HG03025 (cell line): ENCODE results near the gene SGK1.
"Not testable (repeated sequence)": the region's sequence is repeated elsewhere in the genome, so short reads cannot be mapped to it uniquely, and the experiment has no call there.

Source experiments
- ATAC-seq: cut with Tn5 transposase; IDR thresholded peaks from one replicate; pipeline ENCODE4 v1.9.1; 2021; ENCODE audit warnings: mild to moderate bottlenecking, moderate library complexity; ENCODE audit not compliant: unreplicated experiment, low FRiP score

Gene SGK1

DNA sequence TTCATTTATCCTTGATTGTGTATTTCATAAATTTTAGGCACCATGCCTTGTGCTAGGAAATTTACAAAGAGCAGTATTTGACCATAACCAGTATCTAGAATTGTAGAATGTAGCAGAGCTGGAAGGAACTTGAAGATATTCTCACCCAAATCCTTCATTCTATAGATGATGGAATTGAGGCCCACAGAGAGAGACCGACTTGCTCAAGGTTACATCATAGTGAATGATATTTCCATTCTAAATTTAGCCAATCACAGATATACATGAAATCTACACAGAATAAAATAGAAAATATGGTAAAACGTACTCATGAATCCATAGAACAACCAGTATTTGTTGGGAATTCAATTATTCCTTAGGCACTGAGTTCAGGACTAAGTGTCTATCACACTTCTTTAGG is 10.9 kb upstream of the SGK1 start:
- ATAC-seq, result no peak

DNA sequence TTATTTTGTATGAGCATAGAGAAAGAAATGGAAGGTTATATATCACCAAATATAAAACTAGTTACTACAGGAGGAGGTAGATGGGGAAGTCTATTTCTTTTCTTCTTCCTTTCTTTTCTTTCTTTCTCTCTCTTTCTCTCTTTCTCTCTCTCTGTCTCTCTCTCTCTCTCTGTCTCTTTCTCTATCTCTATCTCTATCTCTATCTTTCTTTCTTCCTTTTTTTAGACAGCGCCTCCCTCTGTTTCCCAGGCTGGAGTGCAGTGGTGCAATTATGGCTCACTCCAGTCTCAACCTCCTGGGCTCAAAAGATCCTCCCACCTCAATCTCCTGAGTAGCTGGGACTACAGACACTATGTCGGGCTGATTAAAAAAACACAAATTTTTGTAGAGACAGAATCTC is 10.2 kb upstream of the SGK1 start:
- no peak for ATAC-seq

DNA sequence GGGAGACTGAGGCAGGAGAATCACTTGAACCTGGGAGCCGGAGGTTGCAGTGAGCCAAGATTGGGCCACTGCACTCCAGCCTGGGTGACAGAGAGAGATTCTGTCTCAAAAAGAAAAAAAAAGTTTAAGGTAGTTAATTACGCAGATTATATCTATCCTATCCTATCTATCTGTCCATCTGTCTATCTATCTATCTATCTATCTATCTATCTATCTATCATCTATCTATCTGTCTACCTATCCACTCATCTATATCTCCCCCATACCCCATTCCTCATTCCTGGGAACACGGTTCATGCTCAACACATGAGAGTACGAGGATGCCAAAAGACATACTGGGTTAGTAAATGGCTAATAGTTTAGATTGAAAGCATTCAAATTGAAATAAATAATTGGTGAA is 8.3 kb upstream of the SGK1 start:
- not testable (repeated sequence) for ATAC-seq

DNA sequence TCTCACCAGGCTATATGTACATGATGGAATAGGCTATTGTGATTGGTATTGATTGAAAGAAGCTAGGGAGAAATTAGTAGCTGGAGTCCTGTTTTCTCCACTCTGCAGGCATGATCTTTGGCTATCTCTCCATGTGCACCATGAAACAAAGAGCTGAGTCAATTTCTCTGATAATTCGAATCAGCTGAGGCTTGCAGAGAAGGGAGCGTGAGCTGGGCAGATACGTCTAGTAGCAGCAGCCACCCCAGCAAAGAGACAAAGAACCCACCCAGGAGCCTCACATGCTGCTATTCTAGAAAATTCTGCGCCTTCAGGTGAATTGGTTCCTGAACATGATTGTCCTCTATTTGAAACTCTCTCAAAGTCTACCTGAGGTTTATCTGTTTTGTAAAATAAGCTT is 6.9 kb upstream of the SGK1 start:
- ATAC-seq, result no peak

DNA sequence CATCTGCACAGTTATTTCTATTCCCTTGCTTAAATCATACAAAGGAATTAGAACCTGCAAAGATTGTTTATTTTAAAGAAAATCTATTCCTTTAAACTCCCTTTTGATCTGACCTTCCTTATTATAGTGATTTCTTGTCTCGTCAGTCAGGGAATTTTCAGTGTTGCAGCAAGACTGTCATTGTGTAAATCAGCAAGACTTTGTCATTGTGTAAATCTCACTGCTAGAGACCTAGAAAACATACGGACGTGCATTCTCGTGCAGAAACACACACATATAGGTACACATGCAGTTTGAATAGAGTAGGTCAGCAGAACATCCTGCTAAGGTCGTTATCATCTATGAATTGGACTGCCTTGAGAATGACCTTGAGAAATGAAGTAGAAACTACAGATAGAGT is 6.2 kb upstream of the SGK1 start:
- no peak for ATAC-seq

DNA sequence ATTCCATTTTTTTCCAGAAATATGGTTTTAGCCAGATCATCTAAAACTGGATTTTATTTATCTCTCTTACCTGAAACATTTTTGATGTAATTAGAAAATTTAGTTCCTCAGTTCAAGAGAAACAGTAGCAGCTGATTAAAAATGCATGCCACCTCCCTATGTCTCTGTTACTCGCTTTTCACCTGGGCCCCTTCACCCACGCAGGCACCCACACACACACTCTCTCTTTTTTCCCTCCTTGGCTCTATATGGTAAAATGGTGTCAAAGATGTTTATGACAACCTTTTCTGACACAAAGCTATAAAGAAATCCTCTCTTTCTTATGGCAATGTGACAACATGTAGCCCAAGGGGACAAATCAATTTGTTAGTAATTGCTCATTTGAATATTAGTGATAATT is 5.8 kb upstream of the SGK1 start:
- ATAC-seq, result no peak

DNA sequence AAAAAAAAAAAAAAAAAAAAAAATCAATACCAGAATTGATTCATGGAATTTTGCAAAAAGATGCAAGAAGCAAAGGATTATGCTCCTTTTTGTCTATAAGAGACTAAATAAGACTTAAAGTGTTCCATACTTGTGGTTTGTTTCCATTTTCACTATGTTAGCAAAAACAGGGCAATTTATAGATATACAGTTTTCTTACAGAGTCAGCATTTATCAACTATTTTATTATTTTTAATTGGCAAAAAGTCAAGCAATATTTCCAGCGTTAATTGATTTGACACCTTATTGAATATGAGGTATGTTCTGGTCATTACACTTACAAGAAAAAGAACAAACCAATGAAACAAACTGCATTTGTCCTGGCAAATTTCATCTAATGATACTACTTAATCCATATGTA is 5.4 kb upstream of the SGK1 start:
- no peak for ATAC-seq

DNA sequence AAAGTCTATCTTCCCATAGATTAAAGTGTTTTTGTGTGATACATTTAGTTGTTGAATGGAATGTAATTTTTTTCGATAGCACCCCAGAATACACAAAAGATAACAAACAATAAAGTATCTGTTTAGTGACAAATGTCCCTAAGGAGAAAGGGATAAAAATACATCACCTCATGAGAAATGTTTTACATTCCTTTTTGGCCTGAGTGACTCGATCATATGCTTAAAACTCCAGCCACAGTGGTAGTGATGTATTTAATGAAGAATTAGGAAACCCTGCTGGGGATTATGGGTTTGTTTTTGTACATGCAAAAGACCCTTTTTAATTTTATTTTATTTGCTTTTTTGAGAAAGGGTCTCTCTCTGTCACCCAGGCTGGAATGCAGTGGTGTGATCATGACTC is 4.3 kb upstream of the SGK1 start:
- no peak for ATAC-seq

DNA sequence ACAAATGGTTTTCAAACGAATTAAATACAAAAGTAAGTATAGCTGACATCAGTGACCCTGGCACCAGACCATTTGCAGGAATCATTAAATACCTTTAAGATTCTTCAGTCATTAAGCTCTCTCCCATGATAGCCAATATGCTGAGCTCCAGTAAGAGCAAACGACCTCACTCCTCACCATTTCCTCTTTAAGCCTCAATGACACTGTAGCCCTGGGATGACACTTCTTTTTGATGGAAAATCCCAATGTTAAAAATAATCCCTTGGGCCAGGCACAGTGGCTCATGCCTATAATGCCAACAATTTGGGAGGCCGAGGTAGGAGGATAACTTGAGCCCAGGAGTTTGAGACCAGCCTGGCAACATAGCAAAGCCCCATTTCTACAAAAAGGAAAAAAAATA is 3.3 kb upstream of the SGK1 start:
- no peak for ATAC-seq

DNA sequence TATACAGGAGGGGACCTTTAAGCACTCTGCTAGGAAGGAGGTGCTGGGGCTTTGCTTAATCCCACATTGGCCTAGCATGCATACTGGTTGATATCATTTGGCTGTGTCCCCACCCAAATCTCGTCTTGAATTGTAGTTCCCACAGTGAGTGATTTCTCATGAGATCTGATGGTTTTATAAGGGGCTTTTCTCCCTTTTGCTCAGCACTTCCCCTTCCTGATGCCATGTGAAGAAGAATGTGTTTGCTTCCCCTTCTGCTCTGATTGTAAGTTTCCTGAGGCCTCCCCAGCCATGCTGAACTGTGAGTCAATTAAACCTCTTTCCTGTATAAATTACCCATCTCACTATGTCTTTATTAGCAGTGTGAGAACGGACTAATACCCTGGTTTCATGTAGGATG is 1.8 kb upstream of the SGK1 start:
- ATAC-seq, result not testable (repeated sequence)

DNA sequence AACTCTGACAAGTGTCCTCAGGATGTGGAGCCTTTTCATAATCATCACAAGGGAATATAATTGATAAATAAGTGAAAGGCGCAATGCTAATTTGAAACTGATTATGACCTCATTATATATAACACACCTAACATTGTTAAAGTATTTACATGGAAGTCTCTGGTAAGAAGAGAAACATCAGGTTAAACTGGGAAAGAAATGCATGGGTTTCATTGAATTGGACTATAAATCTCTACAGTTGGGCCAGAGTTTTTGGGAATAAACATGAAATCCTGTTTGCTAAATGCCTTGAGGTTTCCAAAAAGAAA is 1.0 kb upstream of the SGK1 start:
- no peak for ATAC-seq

DNA sequence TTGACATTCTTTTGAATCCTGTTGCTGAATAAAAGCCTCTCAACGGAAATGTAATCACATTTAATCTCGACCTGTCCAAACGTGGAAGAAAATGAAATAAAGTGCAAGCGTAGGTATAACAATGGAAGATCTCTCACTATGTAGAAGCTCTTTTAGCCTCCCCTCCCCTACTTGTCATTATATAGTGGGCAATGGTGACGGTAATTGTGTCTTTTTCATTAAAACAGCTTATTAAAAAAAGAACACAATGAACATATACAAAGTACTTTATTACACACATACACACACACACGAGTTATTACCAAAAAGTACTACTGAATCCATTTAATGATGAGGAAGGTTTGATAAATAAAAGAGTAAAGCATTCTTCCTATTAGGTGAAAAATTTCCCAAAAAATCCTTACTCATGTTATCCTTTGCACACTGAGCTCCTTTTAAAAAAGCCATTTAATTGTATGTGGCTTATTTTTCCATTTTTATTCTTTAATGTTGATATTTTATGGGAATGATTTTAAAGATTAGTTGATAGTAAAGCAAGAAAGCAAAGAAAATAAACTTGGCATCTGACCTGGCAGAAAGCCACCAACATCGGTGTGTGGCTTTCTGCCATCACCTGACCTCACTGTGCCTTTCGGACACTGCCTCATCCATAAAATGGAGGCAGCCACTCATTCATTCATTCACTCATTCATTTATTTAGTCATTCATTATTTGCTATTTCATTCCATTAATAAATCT is 493 bp upstream of the SGK1 start:
- ATAC-seq, result no peak

DNA sequence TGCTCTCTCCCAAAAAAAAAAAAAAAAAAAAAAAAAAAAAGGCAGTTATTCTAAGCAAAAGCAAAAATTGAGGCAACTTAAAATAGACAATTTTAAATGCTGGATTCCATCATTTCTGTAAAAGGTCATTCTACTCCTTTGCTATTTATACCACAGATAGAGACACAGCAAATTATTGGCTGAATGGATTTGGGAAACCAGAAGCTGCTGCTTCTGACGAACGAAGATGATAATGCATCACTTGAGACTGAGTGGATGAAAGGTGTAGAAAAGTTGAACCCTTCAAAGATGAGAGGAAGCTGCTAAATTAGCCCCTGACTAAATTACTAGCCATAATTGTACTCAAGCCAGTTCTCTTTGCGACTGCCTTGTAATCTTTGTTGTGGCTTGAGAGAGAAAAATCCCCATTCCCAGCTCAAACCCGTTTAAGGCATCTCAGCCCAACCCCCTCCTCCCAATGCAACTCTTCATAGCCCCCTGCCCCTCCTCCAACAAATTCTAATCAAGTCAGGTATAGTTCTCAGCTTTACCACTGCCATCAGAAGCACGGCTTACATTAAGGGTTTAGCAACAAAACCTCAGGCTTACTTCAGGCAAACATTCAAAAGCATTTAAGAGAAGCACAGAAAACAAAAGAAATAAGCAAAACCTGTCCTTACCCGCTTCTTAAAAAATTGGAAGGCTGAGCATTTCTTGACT is 1.0 kb downstream of the SGK1 start:
- no peak for ATAC-seq

DNA sequence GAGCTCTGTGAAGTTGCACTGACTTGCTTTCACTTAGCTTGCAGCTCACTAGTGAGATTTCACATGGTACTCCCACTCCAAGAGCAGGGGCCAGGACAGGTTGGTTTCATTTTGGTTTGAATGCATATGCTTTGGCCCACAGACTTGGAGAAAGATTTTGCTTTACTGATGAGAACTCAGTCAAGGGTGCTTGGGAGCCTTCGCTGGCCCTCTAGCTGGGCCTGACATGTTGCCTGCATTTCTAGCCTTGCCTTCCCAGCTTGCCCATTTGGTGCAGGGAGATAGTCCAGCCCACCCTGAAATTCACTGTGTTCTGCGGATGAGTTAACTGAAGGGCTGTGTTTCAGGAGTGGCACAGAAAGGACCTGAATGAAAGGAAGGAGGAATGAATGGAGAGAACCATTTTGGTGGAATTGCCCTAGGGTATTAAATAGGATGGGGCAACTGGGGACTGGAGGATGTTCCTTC is 1.9 kb downstream of the SGK1 start:
- no peak for ATAC-seq

DNA sequence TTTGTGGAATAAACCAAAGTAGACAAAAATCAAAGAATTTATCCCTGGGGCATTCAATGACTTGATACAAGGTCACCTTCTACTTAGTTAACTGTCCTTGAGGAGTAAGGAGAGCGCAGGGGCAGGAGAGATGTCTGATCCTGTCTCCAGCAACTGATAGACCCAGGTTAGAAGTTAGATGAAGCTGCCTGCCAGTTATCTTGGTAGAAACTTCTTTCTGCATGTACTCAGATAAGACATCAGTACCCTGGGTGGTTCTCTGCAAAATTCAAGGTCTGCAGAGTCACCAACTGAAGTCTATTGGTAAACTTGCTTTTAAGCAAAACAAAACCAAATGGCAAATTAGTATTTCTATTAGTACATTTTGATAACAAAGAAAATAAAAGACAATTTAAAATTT is 2.7 kb downstream of the SGK1 start:
- no peak for ATAC-seq

DNA sequence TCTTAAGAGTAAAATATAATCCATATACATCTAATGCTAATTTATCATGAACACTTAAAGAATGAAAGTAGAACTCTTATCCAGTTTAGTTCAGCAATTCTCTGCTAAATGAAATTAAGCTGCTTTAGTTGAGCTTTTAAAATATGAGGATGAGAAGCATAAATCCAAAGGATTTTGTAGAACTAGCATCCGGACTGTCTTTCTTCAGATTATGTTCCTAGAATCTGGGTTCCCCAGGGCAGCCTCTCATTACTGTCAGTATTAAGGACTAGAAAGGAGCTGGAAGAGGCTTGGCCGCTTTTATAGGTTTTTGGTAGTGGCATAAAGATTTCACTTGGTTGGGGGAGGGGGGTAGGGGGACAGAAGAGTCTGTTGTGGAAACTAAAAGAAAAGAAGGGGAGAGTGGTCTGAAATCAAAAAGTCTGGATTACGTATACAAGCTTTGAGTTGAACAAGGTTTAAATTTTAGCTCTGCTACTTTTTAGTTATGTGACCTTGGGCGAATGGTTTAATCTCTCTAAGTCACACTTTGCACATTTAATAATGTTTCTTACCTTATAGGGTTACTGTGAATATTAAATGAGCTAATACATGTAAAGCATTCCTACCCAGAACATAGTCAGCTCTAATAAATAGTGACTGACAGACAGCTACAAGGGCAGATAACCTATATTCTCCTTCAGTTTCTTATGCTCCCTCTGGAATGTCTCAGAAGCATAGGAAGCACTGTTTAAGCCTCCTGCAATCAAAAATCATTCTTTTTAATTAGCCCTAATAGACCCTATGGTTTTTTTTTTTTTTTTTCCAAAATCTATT is 3.7 kb downstream of the SGK1 start:
- no peak for ATAC-seq

DNA sequence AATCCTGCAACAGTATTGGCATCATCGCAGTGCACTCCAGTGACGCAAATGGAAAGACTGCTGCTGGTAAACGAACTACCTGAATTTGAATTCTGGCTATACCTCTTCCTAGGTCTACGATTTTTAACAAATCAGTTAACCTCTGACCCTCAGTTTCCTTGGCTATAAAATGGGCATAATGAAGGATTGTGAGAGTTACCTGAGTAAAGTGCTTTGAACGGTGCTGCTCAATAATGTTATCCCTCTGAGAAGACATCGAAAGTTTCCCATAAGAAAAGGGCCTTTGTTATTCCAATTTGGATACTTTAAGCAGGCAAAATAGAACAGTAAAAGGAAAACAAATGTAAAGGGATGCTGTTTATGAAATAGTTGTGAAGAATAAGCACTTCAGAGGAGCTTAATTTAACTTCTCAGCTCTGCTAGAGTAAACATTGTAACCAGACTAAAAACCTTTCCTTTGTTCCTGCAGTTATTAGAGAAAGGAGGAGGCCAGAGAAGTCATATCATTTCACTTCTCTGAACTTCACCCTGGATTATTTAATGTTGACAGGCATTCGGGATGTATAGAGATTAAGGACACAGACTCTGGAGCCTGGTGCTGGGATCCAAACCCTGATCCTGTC is 5.8 kb downstream of the SGK1 start:
- ATAC-seq, result no peak

DNA sequence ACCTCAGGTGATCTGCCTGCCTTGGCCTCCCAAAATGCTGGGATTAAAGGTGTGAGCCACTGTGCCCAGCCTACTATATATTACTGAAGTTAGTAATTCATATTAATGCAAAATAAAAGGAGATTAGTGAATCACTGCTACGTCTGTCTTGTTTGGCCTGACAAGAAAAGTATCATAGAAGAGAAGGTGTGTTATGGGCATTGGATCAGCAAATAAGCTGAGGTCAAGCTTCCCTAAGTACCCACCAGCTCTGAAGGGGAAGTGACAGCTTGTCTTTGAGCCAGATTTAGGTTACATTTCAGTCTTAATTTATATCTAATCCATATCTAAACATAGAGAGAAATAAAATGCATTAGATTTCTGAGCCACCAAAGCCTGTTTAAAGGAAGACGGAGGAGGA is 7.1 kb downstream of the SGK1 start:
- ATAC-seq, result no peak

DNA sequence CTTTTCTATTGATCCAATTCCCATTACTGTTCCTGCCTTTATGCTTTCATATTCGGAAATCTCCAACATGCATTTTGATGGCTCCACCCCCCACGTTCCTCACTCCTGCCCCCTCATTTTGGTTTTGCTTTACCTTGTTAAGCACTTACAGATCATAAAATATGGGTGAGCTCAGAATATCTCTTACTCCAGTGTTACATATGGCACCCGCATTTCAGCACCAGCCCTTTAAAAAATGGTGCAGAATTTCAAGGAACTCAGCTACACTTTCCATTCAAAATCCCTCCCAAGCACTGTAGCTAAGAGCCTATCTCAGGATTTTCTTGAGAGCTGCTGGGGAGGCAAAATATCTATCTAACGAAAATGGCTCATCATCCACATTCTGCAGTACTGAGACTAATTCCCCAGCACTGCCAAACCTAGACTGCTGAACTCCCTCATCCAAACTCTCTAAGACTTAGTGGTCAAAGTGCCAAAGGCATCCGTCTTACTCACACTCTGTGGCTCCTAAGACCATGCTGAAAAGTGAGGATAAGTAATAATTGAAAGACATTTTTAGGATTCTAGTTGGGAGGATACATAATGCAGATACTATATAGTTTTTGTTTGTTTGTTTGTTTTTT is 7.8 kb downstream of the SGK1 start:
- ATAC-seq, result no peak

DNA sequence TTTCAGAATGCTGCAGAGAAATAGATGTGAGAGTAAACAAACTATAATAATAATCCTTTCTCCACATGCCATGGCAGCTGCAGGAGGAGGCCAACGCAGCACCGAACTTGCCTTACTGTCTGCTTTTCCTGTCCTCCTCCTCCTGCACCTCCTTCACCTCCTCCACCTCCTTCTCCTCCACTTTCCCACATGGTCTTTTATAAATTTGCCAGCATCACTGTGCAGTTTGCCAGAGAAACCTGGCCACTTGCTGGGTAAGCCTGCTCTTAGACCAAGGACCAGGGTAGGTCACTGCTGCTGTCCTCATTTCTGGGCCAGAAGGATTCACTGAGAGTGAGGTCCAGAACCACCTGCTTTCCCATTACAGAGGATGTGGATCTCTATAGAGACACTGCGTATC is 8.7 kb downstream of the SGK1 start:
- no peak for ATAC-seq

DNA sequence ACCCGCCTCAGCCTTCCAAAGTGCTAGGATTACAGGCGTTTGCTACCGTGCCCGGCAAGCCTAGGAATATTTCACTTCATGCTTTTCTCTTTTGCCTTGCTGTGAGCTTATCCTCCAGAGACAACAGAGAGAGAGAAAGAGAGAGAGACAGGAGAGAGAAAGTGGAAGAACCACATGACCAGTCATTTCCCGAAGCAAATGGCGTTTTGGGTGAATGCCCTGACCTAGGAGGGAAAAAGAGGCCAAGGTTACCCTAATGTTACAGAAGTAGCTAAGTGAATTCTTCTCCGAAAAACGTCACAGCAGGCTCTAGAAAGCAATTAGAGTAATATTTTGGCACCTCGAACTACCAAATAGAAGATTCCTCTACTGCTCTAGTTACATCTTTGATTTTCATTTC is 9.1 kb downstream of the SGK1 start:
- ATAC-seq, result no peak
